ENCODE data around the gene ISCU.
"Not testable (repeated sequence)": the region's sequence is repeated elsewhere in the genome, so short reads cannot be mapped to it uniquely, and the experiment has no call there.

The ISCU gene

DNA sequence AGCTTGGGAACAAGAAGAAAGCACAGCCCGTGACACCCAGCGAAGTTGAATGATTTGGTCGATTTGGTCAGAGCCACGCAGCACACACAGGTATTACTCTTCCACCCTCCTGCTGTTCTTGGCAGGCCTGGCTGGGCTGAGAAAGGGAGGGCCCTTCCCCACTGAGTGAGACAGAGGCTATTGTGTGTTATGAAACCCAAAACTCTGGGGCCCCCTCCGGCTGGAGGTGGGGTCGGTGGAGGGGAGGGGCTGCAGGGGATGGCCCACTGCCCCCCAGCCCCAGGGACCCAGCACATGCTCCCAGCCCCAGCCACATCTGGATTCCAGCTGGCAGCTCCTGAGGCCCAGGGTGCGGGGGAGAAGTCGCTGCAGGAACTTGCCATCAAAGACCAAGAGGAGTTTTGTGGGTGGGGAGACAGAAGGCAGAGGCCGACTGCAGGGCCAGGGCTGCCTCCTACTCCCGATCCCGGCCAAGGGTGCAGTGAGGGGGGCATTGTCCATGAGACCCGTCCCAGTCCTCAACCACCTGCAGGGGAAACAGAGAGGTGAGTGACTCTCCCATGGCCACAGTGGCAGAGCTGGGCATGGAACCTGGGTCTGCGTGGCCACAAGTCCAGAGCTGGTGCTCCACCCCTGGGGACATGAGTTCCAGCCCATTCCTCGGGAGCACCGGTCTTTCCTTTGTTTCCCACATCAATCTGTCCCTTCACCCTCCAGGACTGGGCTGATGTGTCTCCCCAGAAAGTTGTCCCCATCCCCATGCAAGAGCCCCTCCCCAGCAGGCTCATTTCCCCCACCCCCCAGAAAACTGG lies 26.8 kb downstream of the ISCU start:
- no peak for DNase-seq (ENCODE audit: low spot score)

DNA sequence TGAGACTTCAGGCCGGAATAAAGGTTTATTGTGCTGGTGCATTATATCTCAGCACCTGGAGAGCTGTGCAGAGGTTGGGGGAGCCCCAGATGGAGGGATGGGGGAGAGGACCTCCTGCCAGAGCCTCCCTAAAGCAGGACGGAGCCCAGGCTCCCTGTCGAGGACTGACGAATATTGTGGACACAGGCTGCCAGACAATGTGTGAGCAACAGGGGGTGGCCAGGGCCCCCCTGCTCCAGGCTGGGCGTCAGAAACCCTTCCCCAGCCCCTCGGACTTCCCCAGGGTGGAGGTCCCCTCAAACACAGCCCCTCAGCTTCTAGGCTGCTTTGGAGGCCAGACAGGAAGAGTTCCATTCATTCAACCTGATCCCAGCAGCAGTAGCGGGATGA lies 27.4 kb downstream of the ISCU start:
- no peak for DNase-seq (ENCODE audit: low spot score)

DNA sequence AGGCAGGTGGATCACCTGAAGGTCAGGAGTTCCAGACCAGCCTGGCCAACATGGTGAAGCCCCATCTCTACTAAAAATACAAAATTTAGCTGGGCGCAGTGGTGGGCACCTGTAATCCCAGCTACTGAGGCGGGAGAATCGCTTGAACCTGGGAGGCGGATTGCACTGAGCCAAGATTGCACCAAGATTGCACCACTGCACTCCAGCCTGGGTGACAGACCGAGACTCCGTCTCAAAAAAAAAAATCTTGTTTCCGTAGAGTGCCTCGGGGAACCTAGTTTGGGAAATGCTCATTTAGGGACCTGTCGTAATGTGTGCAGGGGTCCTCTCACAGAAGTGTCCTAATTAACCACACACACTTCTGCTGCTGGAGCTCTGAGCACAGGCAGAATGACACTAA lies 28.1 kb downstream of the ISCU start:
- DNase-seq (ENCODE audit: low spot score): not testable (repeated sequence)

DNA sequence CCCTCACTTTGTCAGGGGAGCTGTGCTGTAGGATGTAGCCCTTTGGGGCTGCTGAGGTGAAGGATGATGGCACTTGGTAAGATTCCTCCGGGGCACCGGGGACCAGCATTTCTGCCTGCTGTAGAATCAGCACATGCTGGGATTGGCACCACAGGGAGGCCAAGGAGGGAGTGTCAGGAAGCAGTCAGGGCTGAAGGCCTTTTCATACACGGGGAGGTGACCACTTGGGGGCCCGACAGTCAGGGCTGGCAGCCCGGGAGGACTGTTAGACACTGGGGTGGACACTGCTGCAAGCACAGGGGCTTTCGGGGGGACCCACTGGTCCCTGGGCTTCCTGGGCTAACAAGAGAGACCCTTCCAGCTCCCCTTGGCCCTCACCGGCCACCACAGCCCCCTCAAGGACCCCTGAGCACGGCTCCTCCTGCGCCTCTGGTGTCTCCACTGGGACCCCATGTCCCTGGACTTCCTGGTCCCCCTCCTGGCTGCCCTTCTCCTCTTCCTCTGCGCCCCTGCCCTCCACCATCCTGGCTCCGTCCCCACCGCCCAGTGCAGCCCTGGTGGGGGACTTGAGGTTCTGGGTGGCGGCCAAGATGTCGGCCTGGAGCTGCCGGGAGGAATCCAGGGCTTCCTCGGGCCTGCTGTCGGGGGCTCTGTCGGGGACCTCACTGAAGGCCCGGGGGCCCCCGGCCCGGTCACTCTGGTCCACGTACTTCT lies 29.0 kb downstream of the ISCU start:
- no peak for DNase-seq (ENCODE audit: low spot score)

DNA sequence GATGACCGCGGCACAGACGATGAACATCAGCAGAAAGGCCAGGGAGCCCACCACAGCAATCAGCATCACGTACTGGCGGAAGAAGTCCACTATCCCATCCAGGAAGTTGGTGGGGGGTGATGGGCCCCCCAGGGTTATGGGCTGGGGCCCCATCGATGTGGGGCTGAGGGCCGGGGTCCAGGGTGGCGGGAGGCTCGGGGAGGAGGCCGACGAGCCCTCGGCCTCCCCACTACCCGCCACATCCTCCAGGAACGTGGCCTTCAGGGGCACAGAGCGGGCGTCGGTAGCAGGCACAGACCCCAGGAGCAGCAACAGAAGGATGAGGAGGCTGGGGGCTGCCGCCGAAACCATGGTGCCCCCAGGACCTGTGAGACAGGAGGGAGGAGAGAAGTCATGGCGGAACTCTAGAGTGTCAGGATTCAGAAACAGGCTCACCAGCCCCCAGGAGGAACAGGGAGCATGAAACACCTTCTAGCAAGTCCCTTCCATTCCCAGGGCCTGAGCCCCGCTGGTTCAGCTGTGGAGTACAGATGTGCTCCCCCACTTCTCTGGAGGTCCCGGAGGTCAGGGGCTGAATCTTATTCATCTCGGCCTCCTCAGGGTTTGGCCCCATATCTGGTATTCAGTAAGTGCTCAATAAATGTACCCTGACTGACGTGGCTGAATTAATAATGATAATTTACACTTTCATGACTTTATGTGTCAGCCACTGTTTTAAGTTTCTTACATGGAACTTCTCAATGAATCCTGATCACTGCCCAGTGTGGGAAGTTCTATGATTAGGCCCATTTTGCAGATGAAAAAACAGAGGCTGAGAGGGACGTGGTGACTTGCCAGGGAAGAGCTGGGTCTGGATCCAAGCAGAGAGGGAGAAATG lies 29.9 kb downstream of the ISCU start:
- DNase-seq (ENCODE audit: low spot score): no peak

DNA sequence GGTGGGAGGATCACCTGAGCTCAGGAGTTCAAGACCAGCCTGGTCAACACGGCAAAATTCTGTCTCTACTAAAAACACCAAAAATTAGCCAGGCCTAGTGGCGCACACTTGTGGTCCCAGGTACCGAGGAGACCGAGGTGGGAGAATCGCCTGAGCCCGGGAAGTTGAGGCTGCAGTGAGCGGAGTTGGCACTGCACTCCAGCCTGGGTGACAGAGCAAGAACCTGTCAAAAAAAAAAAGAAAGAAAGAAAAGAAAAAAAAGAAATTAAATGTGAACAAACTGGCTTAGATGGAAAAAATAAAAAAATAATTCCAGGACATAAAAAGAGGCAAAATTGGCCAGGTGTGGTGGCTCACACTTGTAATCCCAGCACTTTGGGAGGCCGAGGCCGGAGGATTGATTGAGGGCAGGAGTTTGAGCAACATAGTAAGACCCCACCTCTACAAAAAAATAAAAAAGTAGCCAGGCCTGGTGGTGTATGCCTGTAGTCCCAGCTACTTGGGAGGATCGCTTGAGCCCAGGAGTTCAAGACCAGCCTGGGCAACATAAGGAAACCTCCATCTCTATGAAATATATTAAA lies 32.0 kb downstream of the ISCU start:
- DNase-seq (ENCODE audit: low spot score): no peak

DNA sequence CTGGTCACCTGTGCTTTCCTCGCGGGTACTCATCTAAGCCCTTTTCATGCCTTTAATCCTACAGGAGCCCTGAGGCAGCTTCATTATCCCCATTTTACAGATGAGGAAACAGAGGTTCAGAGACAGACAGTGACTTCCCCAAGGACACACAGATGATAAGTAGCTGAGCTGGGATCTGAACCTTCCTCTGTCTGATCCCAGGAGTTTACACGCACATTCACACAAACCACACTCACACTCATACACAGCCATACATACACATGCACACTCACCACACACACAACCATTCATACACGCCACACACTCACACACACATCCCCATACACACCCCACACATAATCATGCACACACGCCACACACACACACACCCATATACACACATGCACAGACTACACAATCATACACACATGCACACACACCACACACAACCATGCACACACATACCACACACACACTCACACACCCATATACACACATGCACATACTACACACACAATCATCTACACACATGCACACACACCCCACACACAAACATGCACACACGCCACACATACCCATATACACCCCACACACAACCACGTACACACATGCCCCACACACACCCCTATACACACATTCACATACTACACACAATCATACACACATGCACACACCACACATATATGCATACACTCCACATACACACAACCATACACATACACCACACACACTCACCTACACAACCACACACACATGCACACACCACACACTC lies 32.7 kb downstream of the ISCU start:
- DNase-seq (ENCODE audit: low spot score): no peak

DNA sequence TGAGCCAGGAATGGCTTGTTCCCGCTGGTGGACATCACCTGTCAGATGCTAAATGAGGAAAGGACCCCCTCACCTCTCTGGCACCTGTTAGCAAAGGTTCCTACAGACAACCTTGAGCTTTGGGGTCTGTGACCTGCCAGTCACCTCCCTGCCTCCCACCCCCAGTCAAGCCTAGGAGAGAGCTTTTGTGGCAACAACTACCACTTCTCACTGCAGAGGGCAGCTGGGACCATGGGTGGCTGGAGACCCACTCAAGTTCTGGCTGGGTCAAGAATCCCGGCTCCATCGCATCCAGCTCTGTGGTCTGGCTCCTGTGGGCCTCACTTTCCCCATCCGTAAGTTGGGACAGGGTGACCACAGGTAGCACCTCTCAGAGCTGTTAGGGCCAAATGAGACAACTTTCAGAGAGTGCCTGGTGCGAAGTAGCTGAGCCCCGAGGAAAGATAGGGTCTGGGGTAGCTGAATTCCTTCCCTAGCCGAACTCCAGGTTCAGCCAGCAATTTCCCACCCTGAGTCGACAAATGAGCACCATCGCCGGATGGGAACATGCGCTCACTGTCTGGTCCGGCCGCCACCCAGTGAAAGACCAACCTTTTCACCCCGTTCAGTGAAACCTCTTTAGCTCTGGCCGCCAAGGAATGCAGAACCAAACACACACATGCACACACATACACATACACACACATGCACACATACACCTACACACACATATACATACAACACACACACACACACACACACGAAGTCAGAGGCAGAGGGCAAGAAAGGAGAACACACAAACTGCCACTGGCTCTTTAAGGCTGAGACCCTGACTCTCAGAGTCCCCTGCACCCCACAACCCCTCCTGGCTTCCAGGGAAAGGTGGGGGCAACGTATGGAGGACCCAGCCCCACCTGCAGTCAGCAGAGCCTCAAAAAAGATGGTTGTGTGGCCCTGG lies 33.6 kb downstream of the ISCU start:
- no peak for DNase-seq (ENCODE audit: low spot score)

DNA sequence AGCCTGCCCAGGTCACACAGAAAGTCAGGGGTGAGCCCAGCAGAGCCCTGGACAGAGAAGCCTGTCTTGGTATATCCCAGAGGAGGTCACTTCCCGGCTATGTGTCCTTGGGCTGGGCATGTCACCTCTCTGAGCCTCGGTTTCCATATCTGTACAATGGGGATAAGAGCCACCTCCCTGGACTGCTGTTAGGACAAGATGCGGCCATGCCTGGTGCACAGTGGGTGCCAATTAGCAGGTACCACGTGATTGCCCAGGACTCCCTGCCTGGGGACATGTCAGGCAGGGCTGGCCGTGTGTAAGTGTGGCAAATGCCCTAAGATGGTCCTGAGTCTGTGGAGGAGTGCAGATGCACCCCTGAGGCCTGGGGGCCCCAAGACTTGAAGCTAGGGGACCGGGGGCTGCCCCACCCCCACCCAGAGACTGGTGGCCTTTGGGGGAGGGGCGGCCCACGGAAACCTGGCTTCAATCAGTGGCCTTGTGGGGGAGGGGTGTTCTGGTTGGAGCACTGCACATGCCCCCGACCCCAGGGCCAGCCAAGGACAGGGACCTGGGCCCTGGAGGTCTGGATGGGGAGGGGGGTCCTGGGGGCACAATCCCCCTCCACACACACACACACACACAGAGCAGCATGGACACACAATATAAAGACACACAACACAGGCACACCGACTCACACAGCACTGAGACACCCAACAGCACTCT lies 34.6 kb downstream of the ISCU start:
- DNase-seq (ENCODE audit: low spot score): no peak

DNA sequence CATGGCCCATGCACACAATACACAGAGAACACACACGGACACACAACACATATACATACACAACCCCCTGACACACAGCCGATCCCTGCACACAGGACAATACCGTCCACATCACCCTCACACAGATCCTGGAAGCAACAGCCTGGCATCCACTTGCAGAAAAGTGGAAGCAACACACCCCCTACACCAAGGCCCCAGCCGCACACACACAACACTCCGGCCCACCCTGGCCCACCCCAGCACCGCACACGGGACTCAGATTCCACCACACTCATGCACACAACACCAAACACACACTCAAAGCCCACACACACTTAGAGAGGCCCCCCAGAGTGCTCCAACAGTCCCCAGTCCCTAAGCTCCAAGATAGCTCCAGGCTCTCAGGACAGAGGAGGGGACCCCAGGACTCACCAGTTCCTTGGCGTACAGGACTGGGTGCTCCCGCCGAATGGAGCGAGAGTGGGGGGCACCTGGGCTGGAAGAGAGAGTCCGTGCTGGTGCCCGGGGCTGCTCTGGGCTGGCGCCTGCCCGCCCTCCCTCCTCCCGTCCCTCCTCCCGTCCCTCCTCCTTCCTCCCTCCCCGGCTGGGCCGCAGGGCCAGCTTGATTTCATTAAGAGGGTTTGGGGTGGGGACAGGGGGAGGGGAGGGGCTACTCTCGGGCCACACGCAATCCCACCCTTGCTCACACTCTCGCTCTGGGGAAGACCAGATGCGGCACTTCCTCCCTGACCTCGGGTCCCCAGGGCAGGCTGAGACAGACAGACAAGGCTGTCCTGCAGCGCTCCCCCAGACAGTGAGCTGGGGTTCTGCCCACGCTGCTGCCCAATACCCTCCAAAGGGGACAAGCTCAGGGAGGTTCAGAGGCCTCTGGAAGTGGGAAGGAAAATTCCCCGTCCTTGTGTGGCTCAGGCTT lies 35.4 kb downstream of the ISCU start, which contains the start of gene TMEM119:
TMEM119 (minus strand) TSS at position 526 of the 913 bp plus-strand sequence. CDS start 5,701 bp downstream, outside the sequence.
- DNase-seq (ENCODE audit: low spot score): no peak

DNA sequence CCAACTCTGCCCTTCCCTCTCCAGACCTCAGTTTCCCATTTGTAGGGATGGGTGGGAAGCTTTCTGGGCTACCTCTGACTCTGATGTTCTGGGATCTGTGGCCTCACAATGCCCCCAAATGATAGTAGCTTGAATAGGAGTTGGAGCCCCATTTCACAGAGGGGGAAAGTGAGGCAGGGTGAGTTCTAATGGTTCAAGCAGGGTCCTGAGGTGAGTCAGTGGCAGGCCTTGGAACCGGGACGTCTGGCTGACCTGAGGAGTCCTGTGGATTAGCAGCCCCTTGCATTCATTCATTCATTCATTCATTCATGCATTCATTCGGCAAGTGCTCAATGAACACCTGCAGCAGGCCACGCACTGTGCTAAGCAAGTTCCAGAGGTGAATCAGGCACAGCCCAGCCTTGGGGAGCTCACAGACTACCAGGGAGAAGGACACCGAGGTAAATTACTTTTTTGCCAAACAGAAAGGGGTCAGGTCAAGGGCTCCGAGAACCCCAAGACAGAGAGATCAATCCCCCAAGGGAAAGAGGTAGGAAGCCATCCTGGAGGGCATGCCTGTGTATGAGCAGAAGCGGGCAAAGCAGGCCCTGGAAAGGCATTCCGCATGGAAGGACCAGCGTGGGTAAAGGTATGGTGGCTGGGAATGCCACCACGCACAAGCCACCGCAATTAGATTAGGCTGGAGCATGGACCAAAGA lies 36.3 kb downstream of the ISCU start:
- no peak for DNase-seq (ENCODE audit: low spot score)

DNA sequence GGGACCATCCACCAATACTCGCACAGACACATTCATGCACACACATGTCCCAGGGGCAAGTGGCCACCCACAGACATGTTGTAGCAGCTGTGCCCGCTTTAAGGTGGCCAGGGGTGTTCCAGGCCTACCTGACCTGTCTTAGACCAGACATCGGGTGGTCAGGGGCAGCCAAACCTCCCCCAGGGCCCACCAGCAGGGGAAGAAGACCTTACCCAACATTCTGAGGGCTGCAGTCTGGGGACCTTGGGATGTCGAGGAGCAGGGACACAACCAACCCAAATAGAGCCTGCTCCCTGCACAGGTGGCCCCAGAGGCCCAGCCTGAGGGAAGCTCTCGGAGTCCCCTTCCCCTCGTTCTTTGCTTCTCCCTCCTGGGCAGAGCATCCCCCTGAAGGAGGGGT lies 37.1 kb downstream of the ISCU start:
- no peak for DNase-seq (ENCODE audit: low spot score)

DNA sequence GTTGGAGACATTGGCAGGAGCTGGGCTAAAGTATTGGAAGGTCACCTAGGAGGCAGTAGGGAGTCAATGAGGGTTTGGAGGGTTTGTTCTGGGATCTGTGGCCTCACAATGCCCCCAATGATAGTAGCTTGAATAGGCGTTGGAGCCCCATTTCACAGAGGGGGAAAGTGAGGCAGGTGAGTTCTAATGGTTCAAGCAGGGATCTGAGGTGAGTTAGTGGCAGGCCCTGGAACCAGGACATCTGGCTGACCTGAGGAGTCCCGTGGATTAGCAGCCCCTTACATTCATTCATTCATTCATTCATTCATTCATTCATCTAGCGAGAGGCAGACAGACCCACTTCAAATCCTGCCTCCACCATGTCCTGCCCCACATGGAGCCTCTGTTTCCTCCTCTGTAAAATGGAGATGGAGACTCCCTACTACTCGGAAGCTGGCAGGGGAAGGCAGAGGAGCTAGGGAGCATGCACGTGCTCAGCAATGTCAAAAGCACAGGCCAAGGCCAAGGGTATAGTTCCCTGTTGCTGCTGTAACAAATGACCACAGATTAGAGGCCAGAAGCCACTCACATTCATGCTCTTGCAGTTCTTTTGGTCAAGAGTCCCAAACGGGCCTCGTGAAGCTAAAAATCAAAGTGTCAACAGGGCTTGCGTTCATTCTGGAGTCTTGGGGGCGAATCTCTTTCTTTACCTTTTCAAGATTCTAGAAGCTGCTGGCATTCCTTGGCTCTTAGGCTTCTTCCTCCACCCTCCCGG lies 37.7 kb downstream of the ISCU start:
- DNase-seq (ENCODE audit: low spot score): no peak

DNA sequence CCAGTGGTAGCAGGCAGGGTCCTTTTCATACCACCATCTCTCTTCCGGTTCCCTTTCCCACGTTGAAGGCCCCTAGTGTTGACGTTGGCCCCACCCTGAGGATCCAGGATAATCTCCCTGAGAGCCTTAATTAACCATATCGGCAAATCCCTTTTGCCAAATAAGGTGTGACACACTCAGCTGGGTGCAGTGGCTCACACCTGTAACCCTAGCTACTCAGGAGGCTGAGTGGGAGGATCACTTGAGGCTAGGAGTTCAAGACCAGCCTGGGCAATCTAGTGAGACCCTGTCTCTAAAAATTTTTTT lies 38.3 kb downstream of the ISCU start:
- no peak for DNase-seq (ENCODE audit: low spot score)

DNA sequence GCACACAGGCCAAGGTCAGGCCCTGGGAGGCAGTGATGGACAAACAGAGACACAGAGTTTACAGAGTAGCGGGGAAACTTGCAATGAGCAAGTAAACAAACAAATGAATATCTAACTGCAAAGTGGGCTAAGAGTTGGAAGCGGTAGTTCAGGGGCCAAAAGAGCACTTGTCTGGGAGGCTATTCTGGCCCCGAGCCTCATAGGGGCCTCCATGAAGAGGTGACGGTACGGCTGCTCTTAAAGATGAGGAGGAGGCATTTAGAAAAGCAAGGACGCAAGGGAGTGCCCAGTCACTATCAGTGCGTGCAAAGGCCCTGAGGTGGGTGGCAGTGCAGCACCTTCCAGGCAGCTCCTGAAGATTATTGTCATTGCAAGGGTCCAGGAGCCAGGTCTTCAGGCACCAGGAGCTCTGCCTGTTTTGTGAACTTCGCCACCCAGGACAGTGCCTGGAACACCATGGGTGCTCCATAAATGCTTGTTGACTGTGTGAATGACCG lies 39.9 kb downstream of the ISCU start:
- DNase-seq (ENCODE audit: low spot score): no peak

DNA sequence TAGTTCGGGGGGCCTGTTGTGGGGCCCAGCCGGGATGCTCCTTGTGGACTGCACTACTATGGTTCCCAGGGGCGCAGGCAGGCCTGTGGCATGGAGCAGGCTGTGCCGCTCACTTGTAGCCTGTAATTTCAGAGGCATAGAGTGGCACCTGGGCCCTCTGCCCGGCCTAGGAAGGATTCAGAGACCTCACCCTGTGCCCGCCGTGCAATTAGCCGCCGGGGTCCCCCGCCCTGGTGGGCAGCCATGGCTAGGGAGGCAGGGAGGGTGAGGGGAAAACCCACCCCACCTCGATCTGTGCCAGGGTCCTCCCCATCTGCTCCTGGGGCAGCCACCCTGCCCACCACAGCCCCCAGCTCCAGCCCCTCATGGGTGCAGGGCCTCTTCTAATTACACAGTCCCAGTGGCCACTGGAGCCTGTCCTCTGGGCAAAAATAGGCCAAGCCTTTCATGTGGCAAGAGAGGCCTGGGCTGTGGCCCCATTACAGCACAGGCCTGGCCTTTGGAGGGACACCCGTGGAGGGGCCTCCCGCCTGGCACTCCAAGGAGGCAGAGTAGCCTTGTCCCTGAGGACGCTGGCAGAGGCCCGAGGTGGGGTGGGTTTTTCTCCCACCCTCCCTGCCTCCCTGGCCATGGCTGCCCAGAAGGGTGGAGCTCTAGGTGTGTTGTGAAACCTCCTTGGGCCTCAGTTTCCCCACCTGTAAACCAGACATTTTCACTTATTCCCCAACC lies 40.7 kb downstream of the ISCU start:
- DNase-seq (ENCODE audit: low spot score): no peak
